Activated T-cell treated with anti-CD3 and anti-CD28 coated beads, Interleukin-2, amount 50 U/mL, for 1 hour (primary cell): ENCODE data around the gene HYPK.
A peak's percentile ranks its signal among the peaks of the same experiment; 100 is the strongest.

Experiments used
- DNase-seq: peaks from one replicate; pipeline ENCODE4 v3.0.0-alpha.2; 2020

HYPK gene

GRCh38 chr15:43800286-43801141 is at the start of gene HYPK:
Gene HYPK (plus strand): TSS chr15:43800599. CDS start chr15:43800623, 24 bp downstream.
- peak; percentile 93 for DNase-seq

- no peak for DNase-seq
Measured at GRCh38 chr15:43751885-43752284, 48.5 kb upstream of the HYPK start.

GRCh38 chr15:43762824-43763223 is 37.6 kb upstream of the HYPK start:
- no peak for DNase-seq

- no peak for DNase-seq
Measured at GRCh38 chr15:43763819-43764446, 36.5 kb upstream of the HYPK start.

- peak; percentile 61 for DNase-seq
Measured at GRCh38 chr15:43769584-43770228, 30.7 kb upstream of the HYPK start.

GRCh38 chr15:43771816-43772215 is 28.6 kb upstream of the HYPK start:
- no peak for DNase-seq

- no peak for DNase-seq
Measured at GRCh38 chr15:43772624-43773023, 27.8 kb upstream of the HYPK start.

GRCh38 chr15:43774062-43774461 is 26.3 kb upstream of the HYPK start:
- no peak for DNase-seq

- DNase-seq: no peak
Measured at GRCh38 chr15:43775411-43775965, 24.9 kb upstream of the HYPK start.

- DNase-seq: peak; percentile 33
Measured at GRCh38 chr15:43776101-43776717, 24.2 kb upstream of the HYPK start.

- DNase-seq: peak; percentile 81
Measured at GRCh38 chr15:43776718-43777266, 23.6 kb upstream of the HYPK start, which contains the start of gene ELL3. Gene ELL3 (minus strand): TSS chr15:43776966. CDS start chr15:43776901, 65 bp downstream.

GRCh38 chr15:43777267-43777914 is 23.0 kb upstream of the HYPK start:
- DNase-seq: peak; percentile 85

GRCh38 chr15:43779016-43779415 is 21.4 kb upstream of the HYPK start:
- no peak for DNase-seq

- no peak for DNase-seq
Measured at GRCh38 chr15:43789409-43789808, 11.0 kb upstream of the HYPK start.

GRCh38 chr15:43791993-43792760 is 8.2 kb upstream of the HYPK start, which contains the start of gene SERF2:
Gene SERF2 (plus strand): TSS chr15:43792320. CDS start chr15:43792377, 57 bp downstream.
- DNase-seq: peak; percentile 99

- peak; percentile 31 for DNase-seq
Measured at GRCh38 chr15:43792761-43793476, 7.5 kb upstream of the HYPK start.

GRCh38 chr15:43793647-43794046 is 6.8 kb upstream of the HYPK start:
- DNase-seq: no peak

- no peak for DNase-seq
Measured at GRCh38 chr15:43794269-43795037, 5.9 kb upstream of the HYPK start.

GRCh38 chr15:43795197-43795596 is 5.2 kb upstream of the HYPK start:
- DNase-seq: no peak

- no peak for DNase-seq
Measured at GRCh38 chr15:43795997-43796396, 4.4 kb upstream of the HYPK start.
